ENCODE data around the gene TMEM59. TPM values are rescaled to one million over a fixed set of nuclear protein-coding genes. Genes with fewer than 3 reads are reported as not detected.

Gene TMEM59
- total RNA-seq, 1 experiment from 2014 or later = 174 TPM

DNA sequence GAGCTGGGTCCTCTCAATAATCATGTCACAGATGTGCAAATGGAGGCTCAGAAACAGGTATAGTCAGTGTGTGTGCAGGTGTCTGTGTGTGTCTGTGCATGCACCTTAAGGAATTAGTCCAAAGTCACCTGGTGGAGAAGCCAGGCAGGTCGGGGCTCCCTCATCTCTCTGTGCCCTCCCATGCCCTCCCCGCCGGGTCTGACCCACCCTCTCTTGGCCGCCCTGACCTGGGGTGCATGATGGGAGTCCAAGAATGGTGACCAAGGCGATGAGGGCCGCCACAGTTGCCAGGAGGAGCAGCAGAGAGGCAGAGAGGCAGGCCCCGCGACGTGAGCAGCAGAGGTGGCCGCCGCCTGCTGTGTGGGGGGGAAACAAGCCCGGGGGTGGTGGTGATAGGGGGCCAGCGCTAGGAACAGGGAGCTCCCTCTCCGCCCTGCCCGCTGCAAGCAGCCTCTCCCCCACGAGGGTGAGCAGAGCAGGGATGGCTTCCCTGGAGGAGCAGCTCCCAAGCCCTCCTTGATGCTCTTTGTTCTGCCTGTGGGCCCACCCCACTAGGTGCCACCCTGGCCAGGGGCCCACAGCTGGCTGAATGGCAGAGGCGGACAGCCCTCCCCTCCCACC lies 38.9 kb downstream of the TMEM59 start:
- intact Hi-C loops (cut with micrococcal nuclease; ENCODE audit: unreplicated experiment) (no loop called here), in situ Hi-C loops (cut with HindIII; ENCODE audit: low pct_unique_long_range_greater_than_20kb, low sequenced_read_pairs) (no loop called here)
- Histone ChIP-seq H3K4me3 (ENCODE audit: low read depth in 2 of 2, low read length in 2 of 2) (no peak overlapping the region), H3K4me1 (ENCODE audit: control insufficient read depth, insufficient read depth, low read length) (peaks cover 7% of the 10 kb centered on the region; the same call in 1 of the 2 replicates), H3K36me3 (ENCODE audit: control insufficient read depth, insufficient read depth, low read length) (no peaks in the 10 kb centered on the region), H3K27me3 (ENCODE audit: control insufficient read depth, insufficient read depth, low read length) (no peaks in the 10 kb centered on the region), H3K27ac (ENCODE audit: low read length) (no peak overlapping the region), H3K9me3 (ENCODE audit: control insufficient read depth, insufficient read depth, low read depth, low read length) (no peaks in the 10 kb centered on the region)
- DNase-seq (ENCODE audit: low read depth, low spot score) = no peak
- ChIA-PET CTCF (interaction anchor here (1.1 kb wide), 1 partner anchor 15 kb away, joined by 5 read pairs; no protein-coding TSS in a partner anchor), POLR2A (no interaction called here)
- TF ChIP-seq POLR2AphosphoS5 (IDR thresholded peaks at IDR 0.05; ENCODE audit: low read depth, low read length) (no peak), SIN3A (IDR thresholded peaks at IDR 0.05; ENCODE audit: borderline replicate concordance, insufficient read depth, low read depth, low read length) (no peak), REST (IDR thresholded peaks at IDR 0.05; ENCODE audit: insufficient read depth in 1 of 2, low read depth in 2 of 2, low read length in 1 of 2) (no peak)
- TF ChIP-seq, protein P1, sequence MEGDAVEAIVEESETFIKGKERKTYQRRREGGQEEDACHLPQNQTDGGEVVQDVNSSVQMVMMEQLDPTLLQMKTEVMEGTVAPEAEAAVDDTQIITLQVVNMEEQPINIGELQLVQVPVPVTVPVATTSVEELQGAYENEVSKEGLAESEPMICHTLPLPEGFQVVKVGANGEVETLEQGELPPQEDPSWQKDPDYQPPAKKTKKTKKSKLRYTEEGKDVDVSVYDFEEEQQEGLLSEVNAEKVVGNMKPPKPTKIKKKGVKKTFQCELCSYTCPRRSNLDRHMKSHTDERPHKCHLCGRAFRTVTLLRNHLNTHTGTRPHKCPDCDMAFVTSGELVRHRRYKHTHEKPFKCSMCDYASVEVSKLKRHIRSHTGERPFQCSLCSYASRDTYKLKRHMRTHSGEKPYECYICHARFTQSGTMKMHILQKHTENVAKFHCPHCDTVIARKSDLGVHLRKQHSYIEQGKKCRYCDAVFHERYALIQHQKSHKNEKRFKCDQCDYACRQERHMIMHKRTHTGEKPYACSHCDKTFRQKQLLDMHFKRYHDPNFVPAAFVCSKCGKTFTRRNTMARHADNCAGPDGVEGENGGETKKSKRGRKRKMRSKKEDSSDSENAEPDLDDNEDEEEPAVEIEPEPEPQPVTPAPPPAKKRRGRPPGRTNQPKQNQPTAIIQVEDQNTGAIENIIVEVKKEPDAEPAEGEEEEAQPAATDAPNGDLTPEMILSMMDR (IDR thresholded peaks at IDR 0.05) = no peak
- no TSS peak for BruUV-seq (replicated peaks)
- no peak for ATAC-seq

DNA sequence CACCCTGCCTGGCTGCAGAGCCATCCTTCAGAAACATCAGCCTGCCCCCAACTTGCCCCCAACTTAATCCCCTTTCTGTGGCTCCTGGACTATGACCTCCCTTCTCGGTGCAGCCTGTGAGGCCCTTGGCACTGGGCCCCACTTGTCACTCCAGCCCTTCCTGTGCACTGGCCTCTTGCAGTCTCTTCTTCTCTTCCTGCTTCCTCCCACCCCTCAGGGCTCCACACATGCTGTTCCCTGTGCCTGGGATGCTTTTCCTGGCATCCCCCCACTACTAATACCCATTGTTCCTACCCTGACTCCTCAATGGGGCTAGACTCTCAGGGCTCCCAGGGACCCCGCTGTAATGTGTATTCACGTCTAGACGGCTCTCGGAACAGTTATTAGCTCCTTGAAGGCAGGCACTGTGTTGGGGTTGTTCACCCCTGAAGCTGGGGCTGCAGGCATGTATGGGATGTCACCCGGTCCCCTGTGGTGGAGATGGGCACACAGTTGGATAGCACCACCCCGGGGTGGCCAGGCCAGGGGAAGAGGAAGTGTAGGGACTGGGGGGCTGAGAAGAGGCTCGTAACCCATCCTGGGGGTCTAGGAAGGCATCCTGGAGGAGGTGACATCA lies 39.5 kb downstream of the TMEM59 start:
- intact Hi-C loops (cut with micrococcal nuclease; ENCODE audit: unreplicated experiment) = no loop called here
- POLR2A ChIA-PET = no interaction called here
- H3K27ac ChIP-seq (ENCODE audit: low read length) = no peak overlapping the region
- no peak for ATAC-seq
- in situ Hi-C loops (cut with HindIII; ENCODE audit: low pct_unique_long_range_greater_than_20kb, low sequenced_read_pairs) = no loop called here
- TF ChIP-seq REST (IDR thresholded peaks at IDR 0.05; ENCODE audit: insufficient read depth in 1 of 2, low read depth in 2 of 2, low read length in 1 of 2) = no peak
- no peak for TF ChIP-seq POLR2AphosphoS5 (IDR thresholded peaks at IDR 0.05; ENCODE audit: low read depth, low read length)
- TF ChIP-seq, protein P1 (IDR thresholded peaks at IDR 0.05) = no peak
- no peak for TF ChIP-seq SIN3A (IDR thresholded peaks at IDR 0.05; ENCODE audit: borderline replicate concordance, insufficient read depth, low read depth, low read length)
- no peak for TF ChIP-seq TCF7L2 (IDR thresholded peaks at IDR 0.05; ENCODE audit: low read depth, low read length)
- no peak for DNase-seq (ENCODE audit: low read depth, low spot score)
- peaks cover 7% of the 10 kb centered on the region; the same call in 1 of the 2 replicates for H3K4me1 ChIP-seq (ENCODE audit: control insufficient read depth, insufficient read depth, low read length)
- no peak overlapping the region for H3K4me3 ChIP-seq (ENCODE audit: low read depth in 2 of 2, low read length in 2 of 2)
- H3K9me3 ChIP-seq (ENCODE audit: control insufficient read depth, insufficient read depth, low read depth, low read length) = no peaks in the 10 kb centered on the region
- H3K27me3 ChIP-seq (ENCODE audit: control insufficient read depth, insufficient read depth, low read length) = no peaks in the 10 kb centered on the region
- CTCF ChIA-PET = no interaction called here
- BruUV-seq (replicated peaks) = no TSS peak
- H3K36me3 ChIP-seq (ENCODE audit: control insufficient read depth, insufficient read depth, low read length) = no peaks in the 10 kb centered on the region

Data from Panc1 (cell line).